NT2/D1 (cell line): Measurements from ENCODE around the gene C19orf85.

Experiments
- DNase-seq: peaks from one replicate; pipeline ENCODE4 v3.0.0-alpha.2; 2011; ENCODE audit warnings: low read depth, low spot score
- H3K27me3 ChIP-seq: 2 replicates; pipeline ENCODE4 v1.6.0; 2011; ENCODE audit warnings: mild to moderate bottlenecking; ENCODE audit not compliant: insufficient read length, insufficient read depth
- H3K36me3 ChIP-seq: 2 replicates; pipeline ENCODE4 v1.6.1; 2011; ENCODE audit warnings: mild to moderate bottlenecking, low read length, mixed read lengths; ENCODE audit not compliant: insufficient read depth, insufficient read length
- H3K4me1 ChIP-seq: 2 replicates; pipeline ENCODE4 v1.5.1; 2011; ENCODE audit not compliant: insufficient read depth, insufficient read length
- H3K4me3 ChIP-seq: 2 replicates; pipeline ENCODE4 v1.5.1; 2011; ENCODE audit warnings: low read depth; ENCODE audit not compliant: insufficient read length
- H3K9ac ChIP-seq: 2 replicates; pipeline ENCODE4 v1.6.0; 2011; ENCODE audit warnings: low read depth; ENCODE audit not compliant: insufficient read length
- H3K9me3 ChIP-seq: 2 replicates; pipeline ENCODE4 v1.5.1; 2011; ENCODE audit warnings: mild to moderate bottlenecking, low read length; ENCODE audit not compliant: insufficient read depth
- SUZ12 ChIP-seq: IDR thresholded peaks from 2 replicates; pipeline ENCODE4 v1.6.1; 2011; ENCODE audit not compliant: insufficient read length, insufficient read depth; ENCODE audit errors: extremely low read depth
- YY1 ChIP-seq: IDR thresholded peaks from 2 replicates; pipeline ENCODE4 v1.6.1; 2011; ENCODE audit not compliant: insufficient read length, insufficient read depth
- ZNF274 ChIP-seq: IDR thresholded peaks from 2 replicates; pipeline ENCODE4 v1.6.1; 2011; ENCODE audit warnings: mild to moderate bottlenecking, low read depth, low read length

C19orf85 gene

DNA sequence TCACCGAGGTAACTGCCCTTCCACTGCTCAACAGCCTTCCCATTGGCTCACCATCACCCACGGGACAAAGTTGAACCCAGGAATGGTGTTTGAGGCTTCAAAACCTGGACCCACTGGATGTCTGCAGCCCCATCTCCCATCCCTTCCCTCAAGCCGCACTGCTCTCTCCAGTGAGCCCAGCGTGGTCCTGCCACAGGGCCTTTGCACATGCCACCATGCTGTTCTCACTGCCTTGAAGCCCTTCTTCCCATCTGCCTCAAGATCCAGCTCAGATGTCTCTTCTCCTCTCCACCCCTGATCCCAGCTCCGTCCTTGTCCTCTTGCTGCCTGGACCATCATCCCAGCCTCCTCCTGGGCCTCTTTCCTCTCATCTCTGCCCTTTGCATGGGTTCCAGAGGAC, 25.5 kb downstream of the C19orf85 start:
- Histone ChIP-seq H3K4me1 (peaks cover 8% of the 10 kb centered on the region), H3K9me3 (no peaks in the 10 kb centered on the region), H3K9ac (no peak overlapping the region), H3K27me3 (peaks cover 86% of the 10 kb centered on the region), H3K4me3 (no peak overlapping the region), H3K36me3 (no peaks in the 10 kb centered on the region)
- DNase-seq = no peak
- no peak for TF ChIP-seq ZNF274
- TF ChIP-seq SUZ12 = no peak

DNA sequence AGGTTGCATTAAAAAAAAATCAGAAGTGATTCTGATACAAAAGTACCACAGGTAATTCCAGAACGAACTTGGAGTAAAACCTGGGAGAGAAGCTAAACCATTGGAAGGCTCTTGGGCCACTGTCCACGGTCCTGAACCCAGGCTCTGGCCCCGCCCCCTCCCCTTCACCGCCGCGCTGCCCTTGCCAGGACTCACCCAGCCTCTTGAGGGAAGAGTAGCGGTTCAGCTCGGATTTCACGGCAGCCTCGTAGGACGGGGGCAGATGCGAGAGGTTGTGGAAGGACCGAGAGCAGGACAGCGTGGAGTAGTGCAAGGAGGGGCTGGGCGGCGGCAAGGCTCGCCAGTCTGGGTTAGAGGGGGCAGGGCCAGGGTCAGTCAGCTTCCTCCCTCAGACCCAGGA, 27.1 kb downstream of the C19orf85 start:
- H3K9ac ChIP-seq = no peak overlapping the region
- no peak for TF ChIP-seq ZNF274
- no peak for TF ChIP-seq YY1
- TF ChIP-seq SUZ12 = no peak

DNA sequence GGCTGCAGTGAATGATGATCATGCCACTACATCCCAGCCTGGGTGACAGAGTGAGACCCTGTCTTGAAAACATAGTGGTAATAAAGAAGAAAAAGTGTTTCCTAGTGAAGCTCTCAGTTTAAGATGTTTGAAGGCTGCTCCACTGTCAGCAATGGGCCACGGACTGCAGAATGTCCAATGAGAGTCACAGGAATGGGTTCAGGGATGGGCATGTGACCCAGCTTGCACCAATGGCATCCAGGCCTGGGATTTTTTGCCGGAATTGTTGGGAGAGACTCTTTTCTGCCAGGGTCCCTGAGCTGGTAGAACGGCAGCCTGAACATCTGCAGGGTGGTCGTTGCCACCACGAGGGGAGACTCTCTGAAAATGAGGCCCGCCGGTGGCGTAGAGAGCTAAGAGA, 27.7 kb downstream of the C19orf85 start:
- H3K27me3 ChIP-seq = peaks cover 68% of the 10 kb centered on the region
- TF ChIP-seq ZNF274 (no peak), SUZ12 (no peak), YY1 (no peak)

More for the DNA sequence above, 27.1 kb downstream of the C19orf85 start:
- Histone ChIP-seq H3K9me3 (no peaks in the 10 kb centered on the region), H3K4me1 (peaks cover 8% of the 10 kb centered on the region), H3K27me3 (peaks cover 71% of the 10 kb centered on the region), H3K4me3 (no peak overlapping the region), H3K36me3 (no peaks in the 10 kb centered on the region)
- peak; percentile 61 for DNase-seq

DNA sequence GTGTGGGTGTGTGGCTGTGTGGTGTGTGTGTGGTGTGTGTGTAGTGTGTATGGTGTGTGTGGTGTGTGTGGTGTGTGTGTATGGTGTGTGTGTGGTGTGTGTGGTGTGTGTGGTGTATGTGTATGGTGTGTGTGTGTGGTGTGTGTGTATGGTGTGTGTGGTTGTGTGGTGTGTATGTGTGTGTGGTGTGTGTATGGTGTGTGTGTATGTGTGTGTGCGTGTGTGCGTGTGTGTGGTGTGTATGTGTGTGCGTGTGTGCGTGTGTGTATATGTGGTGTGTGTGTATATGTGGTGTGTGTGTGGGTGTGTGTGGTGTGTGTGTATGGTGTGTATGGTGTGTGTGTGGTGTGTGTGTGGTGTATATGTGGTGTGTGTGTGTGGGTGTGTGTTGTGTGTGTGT, 29.5 kb downstream of the C19orf85 start:
- H3K36me3 ChIP-seq = no peaks in the 10 kb centered on the region
- DNase-seq = no peak
- H3K9ac ChIP-seq = no peak overlapping the region
- H3K4me1 ChIP-seq = peaks cover 5% of the 10 kb centered on the region
- H3K4me3 ChIP-seq = no peak overlapping the region
- no peaks in the 10 kb centered on the region; the same call in 1 of the 2 replicates for H3K9me3 ChIP-seq
- TF ChIP-seq ZNF274 = no peak
- TF ChIP-seq YY1 = no peak
- no peak for TF ChIP-seq SUZ12
- H3K27me3 ChIP-seq = peaks cover 52% of the 10 kb centered on the region

More for the DNA sequence above, 27.7 kb downstream of the C19orf85 start:
- Histone ChIP-seq H3K4me3 (no peak overlapping the region), H3K36me3 (no peaks in the 10 kb centered on the region), H3K4me1 (peaks cover 8% of the 10 kb centered on the region), H3K9ac (no peak overlapping the region), H3K9me3 (no peaks in the 10 kb centered on the region)
- no peak for DNase-seq

DNA sequence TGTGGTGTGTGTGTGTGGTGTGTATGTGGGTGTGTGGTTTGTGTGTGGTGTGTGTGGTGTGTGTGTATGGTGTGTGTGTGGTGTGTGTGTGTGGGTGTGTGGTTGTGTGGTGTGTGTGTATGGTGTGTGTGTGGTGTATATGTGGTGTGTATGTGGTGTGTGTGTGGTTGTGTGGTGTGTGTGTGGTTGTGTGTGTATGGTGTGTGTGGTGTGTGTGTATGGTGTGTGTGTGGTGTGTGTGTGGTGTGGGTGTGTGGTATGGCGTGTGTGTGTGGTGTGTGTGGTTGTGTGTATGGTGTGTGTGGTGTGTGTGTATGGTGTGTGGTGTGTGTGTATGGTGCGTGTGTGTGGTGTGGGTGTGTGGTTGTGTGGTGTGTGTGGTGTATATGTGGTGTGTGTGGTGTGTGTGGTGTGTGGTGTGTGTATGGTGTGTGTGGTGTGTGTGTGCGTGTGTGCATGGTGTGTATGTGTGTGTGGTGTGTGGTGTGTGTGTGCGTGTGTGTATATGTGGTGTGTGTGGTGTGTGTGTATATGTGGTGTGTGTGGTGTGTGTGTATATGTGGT, 30.1 kb downstream of the C19orf85 start:
- no peak overlapping the region for H3K4me3 ChIP-seq
- peaks cover 46% of the 10 kb centered on the region for H3K27me3 ChIP-seq
- TF ChIP-seq SUZ12 = no peak
- no peak for TF ChIP-seq ZNF274
- TF ChIP-seq YY1 = no peak
- peaks cover 4% of the 10 kb centered on the region for H3K4me1 ChIP-seq
- no peaks in the 10 kb centered on the region for H3K36me3 ChIP-seq
- no peak overlapping the region for H3K9ac ChIP-seq
- no peaks in the 10 kb centered on the region; the same call in 1 of the 2 replicates for H3K9me3 ChIP-seq
- DNase-seq = no peak

DNA sequence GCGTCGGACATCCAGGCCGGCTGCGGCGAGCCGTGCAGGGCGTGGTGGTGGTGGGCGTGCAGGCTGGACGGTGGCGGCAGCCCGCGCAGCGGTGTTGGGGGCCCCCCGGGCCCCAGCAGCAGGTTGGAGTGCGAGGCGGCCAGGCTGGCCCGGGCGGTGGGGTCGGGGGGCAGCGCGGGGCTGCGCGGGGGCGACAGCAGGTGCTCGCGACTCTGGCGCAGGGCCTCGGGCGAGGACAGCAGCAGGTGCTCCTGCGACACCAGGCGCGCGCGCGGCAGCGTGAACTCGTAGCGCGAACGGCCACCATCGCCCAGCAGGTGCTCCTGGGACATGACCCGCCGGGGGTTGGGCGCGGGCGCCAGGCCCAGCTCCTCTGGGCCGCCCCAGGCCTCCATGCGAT, 31.3 kb downstream of the C19orf85 start:
- Histone ChIP-seq H3K9me3 (no peaks in the 10 kb centered on the region; the same call in 1 of the 2 replicates), H3K4me3 (no peak overlapping the region), H3K9ac (no peak overlapping the region), H3K4me1 (peaks cover 5% of the 10 kb centered on the region), H3K27me3 (peaks cover 35% of the 10 kb centered on the region), H3K36me3 (no peaks in the 10 kb centered on the region)
- no peak for DNase-seq
- TF ChIP-seq SUZ12 (no peak), ZNF274 (no peak), YY1 (no peak)

DNA sequence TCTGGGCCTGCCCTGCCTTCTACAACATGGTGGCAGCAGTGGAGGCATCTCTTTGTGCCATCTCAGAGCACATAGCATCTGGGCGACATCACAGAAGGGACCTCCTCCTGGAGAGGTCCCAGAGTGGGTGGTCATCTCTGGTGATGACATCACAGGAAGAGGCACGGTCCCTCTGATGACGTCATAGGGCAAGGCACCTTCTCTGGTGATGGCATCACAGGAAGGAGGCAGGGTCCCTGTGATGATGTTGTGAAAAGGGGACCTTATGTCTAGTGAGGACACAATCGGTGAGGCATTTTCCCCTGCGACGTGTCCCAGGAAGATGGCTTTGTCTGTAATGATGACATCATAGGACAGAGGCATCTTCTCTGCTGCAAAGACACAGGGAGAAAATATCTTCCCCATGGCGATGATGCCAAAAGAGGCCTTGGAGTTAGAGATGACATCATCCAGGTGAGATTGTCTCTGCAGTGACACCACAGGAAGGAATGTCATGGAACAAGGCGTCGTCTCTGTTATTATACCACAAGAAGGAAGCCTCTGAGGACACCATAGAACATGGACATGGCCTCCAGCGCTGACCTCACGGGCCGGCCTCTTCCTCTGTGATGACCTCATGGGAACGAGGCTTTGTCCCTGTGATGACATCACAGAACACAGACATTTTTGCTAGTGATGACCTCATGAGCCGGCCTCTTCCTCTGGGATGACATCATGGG, 32.2 kb downstream of the C19orf85 start:
- no peaks in the 10 kb centered on the region; the same call in 1 of the 2 replicates for H3K9me3 ChIP-seq
- TF ChIP-seq SUZ12 = no peak
- no peak for TF ChIP-seq ZNF274
- TF ChIP-seq YY1 = no peak
- no peak for DNase-seq
- H3K27me3 ChIP-seq = peaks cover 26% of the 10 kb centered on the region
- H3K4me1 ChIP-seq = peaks cover 2% of the 10 kb centered on the region
- no peak overlapping the region for H3K4me3 ChIP-seq
- no peak overlapping the region for H3K9ac ChIP-seq
- no peaks in the 10 kb centered on the region for H3K36me3 ChIP-seq

DNA sequence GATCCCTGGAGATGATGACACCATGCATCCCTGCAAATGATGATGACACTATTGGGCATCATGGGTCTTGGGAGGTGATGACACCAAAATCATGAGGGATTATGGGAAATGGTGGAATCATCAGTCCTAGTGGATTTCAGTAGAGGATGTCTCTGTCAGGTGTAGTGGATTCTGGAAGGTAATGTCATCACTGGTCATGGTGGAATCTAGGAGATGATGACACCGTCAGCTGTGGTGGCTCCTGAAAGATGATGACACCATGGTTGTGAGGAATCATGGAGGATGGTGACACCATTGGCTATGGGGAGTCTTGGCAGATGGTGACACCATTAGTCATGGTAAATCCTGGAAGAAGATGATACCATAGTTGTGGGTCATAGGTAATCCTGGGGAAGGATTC, 33.4 kb downstream of the C19orf85 start:
- DNase-seq = no peak
- H3K9ac ChIP-seq = no peak overlapping the region
- TF ChIP-seq YY1 (no peak), SUZ12 (no peak), ZNF274 (no peak)
- H3K4me3 ChIP-seq = no peak overlapping the region
- peaks cover 18% of the 10 kb centered on the region for H3K27me3 ChIP-seq
- H3K4me1 ChIP-seq = peaks cover 2% of the 10 kb centered on the region
- H3K36me3 ChIP-seq = no peaks in the 10 kb centered on the region
- no peaks in the 10 kb centered on the region; the same call in 1 of the 2 replicates for H3K9me3 ChIP-seq
